NCI-H2196 (cell line): ENCODE data around the gene CEP43.

Experiments
- DNase-seq: peaks from one replicate; lab custom pipeline; 2025; ENCODE audit not compliant: unreplicated experiment; lab: John Stamatoyannopoulos, UW

Gene CEP43

GRCh38 chr6:166999145-166999883, at the start of gene CEP43:
Gene CEP43 (plus strand): TSS chr6:166999397. CDS start chr6:166999413, 16 bp downstream.
- DNase-seq = peak; percentile 81

GRCh38 chr6:166949528-166950442, 49.4 kb upstream of the CEP43 start:
- DNase-seq = no peak

- no peak for DNase-seq
Measured at GRCh38 chr6:166950443-166950821, 48.8 kb upstream of the CEP43 start.

GRCh38 chr6:166950892-166951669, 48.1 kb upstream of the CEP43 start:
- peak; percentile 15 for DNase-seq

GRCh38 chr6:166951670-166952060, 47.5 kb upstream of the CEP43 start:
- no peak for DNase-seq

GRCh38 chr6:166952121-166952520, 47.1 kb upstream of the CEP43 start:
- no peak for DNase-seq

- no peak for DNase-seq
Measured at GRCh38 chr6:166952567-166953486, 46.4 kb upstream of the CEP43 start.

- no peak for DNase-seq
Measured at GRCh38 chr6:166954118-166954713, 45.0 kb upstream of the CEP43 start.

GRCh38 chr6:166955121-166955864, 43.9 kb upstream of the CEP43 start:
- DNase-seq = no peak

- peak; percentile 0 for DNase-seq
Measured at GRCh38 chr6:166955865-166956443, 43.2 kb upstream of the CEP43 start.

- peak; percentile 77 for DNase-seq
Measured at GRCh38 chr6:166956444-166957086, 42.6 kb upstream of the CEP43 start, which contains the start of gene RNASET2. Gene RNASET2 (minus strand): TSS chr6:166956550. CDS start chr6:166956182, 368 bp downstream.

- DNase-seq = peak; percentile 5
Measured at GRCh38 chr6:166957087-166957804, 42.0 kb upstream of the CEP43 start.

- no peak for DNase-seq
Measured at GRCh38 chr6:166957805-166958076, 41.5 kb upstream of the CEP43 start.

- DNase-seq = no peak
Measured at GRCh38 chr6:166958926-166959861, 40.0 kb upstream of the CEP43 start.

GRCh38 chr6:166959911-166960608, 39.1 kb upstream of the CEP43 start:
- no peak for DNase-seq

GRCh38 chr6:166960609-166960978, 38.6 kb upstream of the CEP43 start:
- no peak for DNase-seq
